Liver (tissue), 9 donors: ENCODE data around the gene TJP2. TPM values are rescaled to one million over a fixed set of nuclear protein-coding genes. Genes with fewer than 3 reads are reported as not detected.

ENCODE experiments used
- DNase-seq: peaks from one replicate; pipeline ENCODE4 v3.0.0-alpha.2; 2017; ENCODE audit warnings: low spot score
- H3K27ac ChIP-seq, 2 donors: one replicate each; pipeline ENCODE4 v1.7.0; 2013; ENCODE audit warnings: inconsistent platforms in 2 of 2, low read length in 2 of 2, control low read depth in 1 of 2, low read depth in 1 of 2, mild to moderate bottlenecking in 1 of 2
- H3K27me3 ChIP-seq, 4 donors: one replicate each; pipeline versions ENCODE4 v1.6.1 to v1.7.0; 2013; ENCODE audit warnings: low read length in 3 of 4, inconsistent platforms in 1 of 4, mild to moderate bottlenecking in 1 of 4, moderate library complexity in 1 of 4; ENCODE audit not compliant: control insufficient read depth in 4 of 4, insufficient read depth in 4 of 4
- H3K36me3 ChIP-seq, 4 donors: one replicate each; pipeline versions ENCODE4 v1.6.1 to v1.7.0; 2013; ENCODE audit warnings: low read length in 3 of 4, mild to moderate bottlenecking in 3 of 4, low read depth in 1 of 4, moderate library complexity in 1 of 4; ENCODE audit not compliant: control insufficient read depth in 4 of 4, insufficient read depth in 3 of 4
- H3K4me1 ChIP-seq, 4 donors: one replicate each; pipeline versions ENCODE4 v1.6.1 to v1.7.0; 2013; ENCODE audit warnings: low read length in 3 of 4, mild to moderate bottlenecking in 3 of 4, moderate library complexity in 1 of 4; ENCODE audit not compliant: control insufficient read depth in 4 of 4, insufficient read depth in 4 of 4
- H3K4me3 ChIP-seq, 3 donors: one replicate each; pipeline versions ENCODE4 v1.6.1 to v1.7.0; 2013; ENCODE audit warnings: low read length in 3 of 3, control low read depth in 1 of 3, low read depth in 1 of 3, mild to moderate bottlenecking in 1 of 3
- H3K9ac ChIP-seq, 2 donors: one replicate each; pipeline ENCODE4 v1.7.0; 2013; ENCODE audit warnings: low read length in 2 of 2, mild to moderate bottlenecking in 2 of 2, moderate library complexity in 2 of 2, control low read depth in 1 of 2, low read depth in 1 of 2
- H3K9me3 ChIP-seq, 4 donors: one replicate each; pipeline versions ENCODE4 v1.6.1 to v1.7.0; 2013; ENCODE audit warnings: low read length in 3 of 4; ENCODE audit not compliant: control insufficient read depth in 4 of 4
- ATF3 ChIP-seq: IDR thresholded peaks from 2 replicates; pipeline ENCODE4 v1.6.1; 2016; ENCODE audit warnings: antibody characterized with exemption
- CTCF ChIP-seq: fragments of 150-350 bp; IDR thresholded peaks from 2 replicates; pipeline ENCODE4 v1.5.1; 2017; ENCODE audit warnings: improper control_type of control experiment, low read depth, low read length; ENCODE audit not compliant: missing input control
- EGR1 ChIP-seq, 2 donors: IDR thresholded peaks; 2 replicates each; pipeline ENCODE4 v1.6.1; 2016 to 2018; ENCODE audit warnings: antibody characterized with exemption in 2 of 2, low read depth in 2 of 2
- FOXA1 ChIP-seq: IDR thresholded peaks from 2 replicates; pipeline ENCODE4 v1.6.1; 2016; ENCODE audit warnings: antibody characterized with exemption
- FOXA2 ChIP-seq: IDR thresholded peaks from 2 replicates; pipeline ENCODE4 v1.6.1; 2016; ENCODE audit warnings: antibody characterized with exemption
- GABPA ChIP-seq, 2 donors: IDR thresholded peaks in 1 of 2; conservative IDR thresholded peaks in 1 of 2; 2 replicates each; pipeline ENCODE4 v1.6.1; 2016; ENCODE audit warnings: antibody characterized with exemption in 2 of 2, mild to moderate bottlenecking in 1 of 2, moderate library complexity in 1 of 2
- HNF4A ChIP-seq, 2 donors: conservative IDR thresholded peaks; 2 replicates each; pipeline ENCODE4 v1.6.1; 2016; ENCODE audit warnings: antibody characterized with exemption in 2 of 2, mild to moderate bottlenecking in 2 of 2
- HNF4G ChIP-seq: IDR thresholded peaks from 2 replicates; pipeline ENCODE4 v1.6.1; 2016; ENCODE audit warnings: antibody characterized with exemption
- JUND ChIP-seq, 2 donors: IDR thresholded peaks; 2 replicates each; pipeline ENCODE4 v1.6.1; 2016; ENCODE audit warnings: antibody characterized with exemption in 2 of 2
- MAX ChIP-seq: IDR thresholded peaks from 2 replicates; pipeline ENCODE4 v1.6.1; 2016; ENCODE audit warnings: antibody characterized with exemption
- NR2F2 ChIP-seq: IDR thresholded peaks from 2 replicates; pipeline ENCODE4 v1.6.1; 2016; ENCODE audit warnings: antibody characterized with exemption
- RAD21 ChIP-seq, 2 donors: IDR thresholded peaks; 2 replicates each; pipeline ENCODE4 v1.6.1; 2016; ENCODE audit warnings: antibody characterized with exemption in 2 of 2, mild to moderate bottlenecking in 2 of 2
- REST ChIP-seq: IDR thresholded peaks from 2 replicates; pipeline ENCODE4 v1.6.1; 2016; ENCODE audit warnings: antibody characterized with exemption, mild to moderate bottlenecking
- RXRA ChIP-seq, 2 donors: IDR thresholded peaks; 2 replicates each; pipeline ENCODE4 v1.6.1; 2017 to 2018; ENCODE audit warnings: antibody characterized with exemption in 2 of 2, mild to moderate bottlenecking in 1 of 2
- SP1 ChIP-seq: IDR thresholded peaks from 2 replicates; pipeline ENCODE4 v1.6.1; 2018; ENCODE audit warnings: antibody characterized with exemption, mild to moderate bottlenecking
- TAF1 ChIP-seq: conservative IDR thresholded peaks from 2 replicates; pipeline ENCODE4 v1.6.1; 2016; ENCODE audit warnings: antibody characterized with exemption, mild to moderate bottlenecking
- YY1 ChIP-seq: IDR thresholded peaks from 2 replicates; pipeline ENCODE4 v1.6.1; 2016; ENCODE audit warnings: antibody characterized with exemption, mild to moderate bottlenecking
- ZBTB33 ChIP-seq: IDR thresholded peaks from 2 replicates; pipeline ENCODE4 v1.6.1; 2016; ENCODE audit warnings: antibody characterized with exemption
- WGBS: extraction: QIAGEN DNeasy Blood & Tissue Kit; methylation state at CpG from one replicate; pipeline ENCODE4 v1.1.7; 2013; 5-methylcytosine and 5-hydroxymethylcytosine counted together
- polyA plus RNA-seq, 2 donors: library from polyadenylated mRNA; stranded (reverse) in 1 of 2; unstranded in 1 of 2; fragments of 200-250 nt in 1 of 2; fragments of >200 nt in 1 of 2; fragmentation: Nextera tagmentation in 1 of 2; extraction: Ambion mirVana in 1 of 2; gene quantifications; one replicate each; pipeline versions ENCODE4 v1.2.1 to v1.2.3, GENCODE V29; 2013 to 2015
- total RNA-seq, 2 donors: library from RNA; depleted of rRNA; stranded (reverse); fragments of >200 nt; gene quantifications; one replicate each; pipeline ENCODE4 v1.2.3, GENCODE V29; 2014
- donor health status: healthy.
- donor health status: healthy.
- donor health status: healthy.
- donor health status: healthy.
- donor health status: healthy.

Gene TJP2
- total and polyA plus RNA-seq, 4 donors = 23.2 to 74.0 (median 32.6) TPM

DNA sequence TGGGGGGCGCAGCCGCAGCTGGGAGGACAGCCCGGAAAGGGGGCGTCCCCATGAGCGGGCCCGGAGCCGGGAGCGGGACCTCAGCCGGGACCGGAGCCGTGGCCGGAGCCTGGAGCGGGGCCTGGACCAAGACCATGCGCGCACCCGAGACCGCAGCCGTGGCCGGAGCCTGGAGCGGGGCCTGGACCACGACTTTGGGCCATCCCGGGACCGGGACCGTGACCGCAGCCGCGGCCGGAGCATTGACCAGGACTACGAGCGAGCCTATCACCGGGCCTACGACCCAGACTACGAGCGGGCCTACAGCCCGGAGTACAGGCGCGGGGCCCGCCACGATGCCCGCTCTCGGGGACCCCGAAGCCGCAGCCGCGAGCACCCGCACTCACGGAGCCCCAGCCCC lies 47.0 kb downstream of the TJP2 start:
- H3K4me1 ChIP-seq = peaks cover 0 to 2% (median under 1%) of the 10 kb centered on the region in 4 donors
- no peak overlapping the region for H3K27ac ChIP-seq
- H3K9me3 ChIP-seq = no peaks in the 10 kb centered on the region
- peaks cover 10 to 66% (median 40%) of the 10 kb centered on the region in 4 donors for H3K36me3 ChIP-seq
- 98% methylated on average over 47 of the region's 47 CpGs for WGBS
- H3K27me3 ChIP-seq = no peaks in the 10 kb centered on the region
- no peak overlapping the region for H3K4me3 ChIP-seq
- TF ChIP-seq EGR1 (IDR thresholded peaks at IDR 0.05; ENCODE audit: low read depth in 2 of 2) = no peak
- TF ChIP-seq CTCF = no peak
- TF ChIP-seq TAF1 = no peak
- no peak for TF ChIP-seq HNF4A (conservative IDR thresholded peaks at IDR 0.05)
- no peak overlapping the region for H3K9ac ChIP-seq
- DNase-seq = no peak

- no peaks in the 10 kb centered on the region for H3K9me3 ChIP-seq
- H3K4me3 ChIP-seq = no peak overlapping the region
- no peaks in the 10 kb centered on the region for H3K4me1 ChIP-seq
- TF ChIP-seq ATF3 (no peak), FOXA2 (no peak), HNF4A (conservative IDR thresholded peaks at IDR 0.05) (no peak), EGR1 (IDR thresholded peaks at IDR 0.05; ENCODE audit: low read depth in 2 of 2) (no peak), MAX (no peak), NR2F2 (no peak), YY1 (no peak), JUND (IDR thresholded peaks at IDR 0.05) (no peak), ZBTB33 (no peak), SP1 (no peak), TAF1 (no peak), RAD21 (IDR thresholded peaks at IDR 0.05) (no peak), REST (no peak), RXRA (IDR thresholded peaks at IDR 0.05) (no peak), CTCF (no peak), FOXA1 (no peak), HNF4G (no peak), GABPA (IDR thresholded peaks at IDR 0.05 in 1 of 2, conservative IDR thresholded peaks at IDR 0.05 in 1 of 2) (no peak)
- no peak overlapping the region for H3K9ac ChIP-seq
- DNase-seq = no peak
- 98% methylated on average over 8 of the region's 8 CpGs for WGBS
- H3K27me3 ChIP-seq = no peaks in the 10 kb centered on the region
- no peak overlapping the region for H3K27ac ChIP-seq
- peaks cover 8 to 70% (median 51%) of the 10 kb centered on the region in 4 donors for H3K36me3 ChIP-seq
Observed at GRCh38 chr9:69222970-69223369, 48.9 kb downstream of the TJP2 start.
